Transverse colon (tissue), 3 donors: Measurements from ENCODE around the gene TRPM6.

Experiments used
- EP300 ChIP-seq: sonication (generic); formaldehyde crosslinking; IDR thresholded peaks from one replicate; pipeline ENCODE4 v1.6.1; 2017; ENCODE audit warnings: antibody characterized with exemption, low read depth
- POLR2A ChIP-seq: fragments of 450-650 bp; IDR thresholded peaks from one replicate; pipeline ENCODE4 v1.6.1; 2016; ENCODE audit warnings: antibody characterized with exemption, mild to moderate bottlenecking, moderate library complexity
- TF ChIP-seq, protein P1 (sequence below), 5 experiments: fragments of 200-600 bp in 3 of 5; fragments of 450-650 bp in 2 of 5; sonication (generic) in 3 of 5; IDR thresholded peaks; 1 replicate in 2 of 5; 2 replicates in 3 of 5; pipeline ENCODE4 v1.5.1; 2016 to 2017; ENCODE audit warnings: antibody characterized with exemption in 5 of 5, inconsistent platforms in 3 of 5, mild to moderate bottlenecking in 2 of 5, moderate library complexity in 1 of 5

DNA sequence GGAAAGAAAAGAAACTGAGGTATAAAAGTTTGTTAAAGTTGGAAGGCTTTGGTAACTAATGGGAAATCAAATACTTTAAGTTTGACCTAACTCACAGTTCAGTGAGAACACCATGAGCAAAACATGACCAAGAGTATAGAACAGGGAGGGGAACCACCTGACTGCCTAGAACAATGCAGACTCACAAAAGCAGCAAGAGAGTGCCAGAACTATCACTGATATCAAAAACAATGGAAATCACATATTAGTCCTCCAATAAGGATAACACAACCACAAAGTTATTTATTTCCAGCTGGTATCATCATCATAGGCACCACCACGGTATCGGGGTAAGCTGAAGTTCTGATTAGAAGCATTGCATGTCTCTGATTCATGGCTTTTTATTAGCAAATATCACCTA is 77.5 kb downstream of the TRPM6 start:
- TF ChIP-seq EP300 (no peak), POLR2A (no peak)
- TF ChIP-seq, protein P1, sequence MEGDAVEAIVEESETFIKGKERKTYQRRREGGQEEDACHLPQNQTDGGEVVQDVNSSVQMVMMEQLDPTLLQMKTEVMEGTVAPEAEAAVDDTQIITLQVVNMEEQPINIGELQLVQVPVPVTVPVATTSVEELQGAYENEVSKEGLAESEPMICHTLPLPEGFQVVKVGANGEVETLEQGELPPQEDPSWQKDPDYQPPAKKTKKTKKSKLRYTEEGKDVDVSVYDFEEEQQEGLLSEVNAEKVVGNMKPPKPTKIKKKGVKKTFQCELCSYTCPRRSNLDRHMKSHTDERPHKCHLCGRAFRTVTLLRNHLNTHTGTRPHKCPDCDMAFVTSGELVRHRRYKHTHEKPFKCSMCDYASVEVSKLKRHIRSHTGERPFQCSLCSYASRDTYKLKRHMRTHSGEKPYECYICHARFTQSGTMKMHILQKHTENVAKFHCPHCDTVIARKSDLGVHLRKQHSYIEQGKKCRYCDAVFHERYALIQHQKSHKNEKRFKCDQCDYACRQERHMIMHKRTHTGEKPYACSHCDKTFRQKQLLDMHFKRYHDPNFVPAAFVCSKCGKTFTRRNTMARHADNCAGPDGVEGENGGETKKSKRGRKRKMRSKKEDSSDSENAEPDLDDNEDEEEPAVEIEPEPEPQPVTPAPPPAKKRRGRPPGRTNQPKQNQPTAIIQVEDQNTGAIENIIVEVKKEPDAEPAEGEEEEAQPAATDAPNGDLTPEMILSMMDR (IDR thresholded peaks at IDR 0.05) = no peak
